Breast epithelium (tissue), 3 donors: ENCODE results near the gene PQBP1.

Experiments
- POLR2A ChIP-seq: fragments of 450-650 bp; IDR thresholded peaks from one replicate; pipeline ENCODE4 v1.6.1; 2016; ENCODE audit warnings: antibody characterized with exemption, mild to moderate bottlenecking, moderate library complexity
- POLR2AphosphoS5 ChIP-seq, 3 donors: sonication (generic); formaldehyde crosslinking; IDR thresholded peaks; one replicate each; pipeline ENCODE4 v1.6.1; 2017; ENCODE audit warnings: antibody characterized with exemption in 3 of 3
- TF ChIP-seq, protein P1 (sequence below), 3 donors: fragments of 450-650 bp; IDR thresholded peaks; one replicate each; pipeline ENCODE4 v1.5.1; 2016 to 2017; ENCODE audit warnings: antibody characterized with exemption in 3 of 3, mild to moderate bottlenecking in 3 of 3, moderate library complexity in 3 of 3

DNA sequence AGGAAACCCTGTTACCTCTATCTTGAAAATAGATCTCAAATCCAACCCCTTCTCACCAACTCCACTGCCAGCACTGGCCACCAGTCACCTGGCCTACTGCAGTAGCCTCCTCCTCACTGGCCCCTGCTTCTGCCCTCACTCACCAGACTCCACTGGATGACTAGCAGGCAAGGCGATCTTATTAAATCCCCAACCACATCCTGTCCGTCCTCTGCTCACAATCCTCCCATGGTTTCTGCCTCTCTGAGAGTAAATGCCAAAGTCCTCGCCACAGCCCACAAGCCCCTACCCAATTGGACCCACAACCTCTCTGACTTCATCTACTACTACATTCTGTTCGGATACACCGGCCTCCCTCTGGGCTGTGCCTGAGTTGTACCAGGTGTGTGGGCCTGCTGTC, 26.5 kb downstream of the PQBP1 start:
- TF ChIP-seq POLR2A = no peak
- TF ChIP-seq POLR2AphosphoS5 (IDR thresholded peaks at IDR 0.05) = no peak
- TF ChIP-seq, protein P1, sequence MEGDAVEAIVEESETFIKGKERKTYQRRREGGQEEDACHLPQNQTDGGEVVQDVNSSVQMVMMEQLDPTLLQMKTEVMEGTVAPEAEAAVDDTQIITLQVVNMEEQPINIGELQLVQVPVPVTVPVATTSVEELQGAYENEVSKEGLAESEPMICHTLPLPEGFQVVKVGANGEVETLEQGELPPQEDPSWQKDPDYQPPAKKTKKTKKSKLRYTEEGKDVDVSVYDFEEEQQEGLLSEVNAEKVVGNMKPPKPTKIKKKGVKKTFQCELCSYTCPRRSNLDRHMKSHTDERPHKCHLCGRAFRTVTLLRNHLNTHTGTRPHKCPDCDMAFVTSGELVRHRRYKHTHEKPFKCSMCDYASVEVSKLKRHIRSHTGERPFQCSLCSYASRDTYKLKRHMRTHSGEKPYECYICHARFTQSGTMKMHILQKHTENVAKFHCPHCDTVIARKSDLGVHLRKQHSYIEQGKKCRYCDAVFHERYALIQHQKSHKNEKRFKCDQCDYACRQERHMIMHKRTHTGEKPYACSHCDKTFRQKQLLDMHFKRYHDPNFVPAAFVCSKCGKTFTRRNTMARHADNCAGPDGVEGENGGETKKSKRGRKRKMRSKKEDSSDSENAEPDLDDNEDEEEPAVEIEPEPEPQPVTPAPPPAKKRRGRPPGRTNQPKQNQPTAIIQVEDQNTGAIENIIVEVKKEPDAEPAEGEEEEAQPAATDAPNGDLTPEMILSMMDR (IDR thresholded peaks at IDR 0.05) = no peak
